ENCODE data around the gene FMN1.

FMN1 gene

DNA sequence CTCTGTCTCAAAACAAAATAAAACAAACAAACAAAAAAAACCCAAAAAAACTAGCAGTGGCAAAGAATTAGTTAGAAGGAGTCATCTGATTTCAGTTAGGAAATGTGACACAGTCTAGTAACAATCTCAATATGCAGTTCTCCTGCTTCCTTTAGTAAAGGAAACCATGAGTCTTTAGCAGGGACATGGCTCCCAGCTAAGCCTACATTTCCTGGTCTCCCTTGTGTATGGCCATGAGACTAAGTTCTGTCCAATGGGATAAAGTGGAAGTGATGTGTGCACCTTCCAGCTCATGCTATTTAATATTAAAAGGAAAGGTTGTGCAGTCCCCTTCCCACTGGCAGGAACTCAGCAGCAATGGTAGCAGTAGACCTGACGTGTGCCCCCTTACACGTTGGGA lies 402.1 kb downstream of the FMN1 start:
- no peak for DNase-seq (ENCODE audit: low read depth in 2 of 3, low spot score in 1 of 3)

GRCh38 chr15:32790352-32790999 lies 404.0 kb downstream of the FMN1 start:
- no peak for DNase-seq (ENCODE audit: low read depth in 2 of 3, low spot score in 1 of 3)

GRCh38 chr15:32787949-32788348 lies 406.6 kb downstream of the FMN1 start:
- DNase-seq (ENCODE audit: low read depth in 2 of 3, low spot score in 1 of 3), result no peak

DNA sequence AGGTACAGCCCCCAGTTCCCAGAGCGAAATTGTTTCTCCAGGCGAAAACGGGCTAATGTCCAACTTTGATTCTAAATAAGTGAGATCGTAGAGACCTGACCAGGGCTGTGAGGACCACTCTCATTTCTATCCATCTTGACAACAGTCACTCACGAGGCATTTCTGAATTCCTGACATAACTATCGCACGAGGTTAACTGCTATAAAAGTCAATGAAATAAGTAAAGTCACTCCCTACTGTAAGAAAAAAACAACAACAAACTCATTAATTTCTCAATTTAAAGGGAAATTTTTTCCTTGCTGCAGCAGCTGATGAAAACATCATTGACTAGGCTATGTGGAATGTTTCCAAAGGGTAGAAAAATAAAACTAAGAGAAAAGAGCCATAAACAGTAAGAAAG lies 407.6 kb downstream of the FMN1 start:
- DNase-seq (ENCODE audit: low read depth in 2 of 3, low spot score in 1 of 3), result no peak

DNA sequence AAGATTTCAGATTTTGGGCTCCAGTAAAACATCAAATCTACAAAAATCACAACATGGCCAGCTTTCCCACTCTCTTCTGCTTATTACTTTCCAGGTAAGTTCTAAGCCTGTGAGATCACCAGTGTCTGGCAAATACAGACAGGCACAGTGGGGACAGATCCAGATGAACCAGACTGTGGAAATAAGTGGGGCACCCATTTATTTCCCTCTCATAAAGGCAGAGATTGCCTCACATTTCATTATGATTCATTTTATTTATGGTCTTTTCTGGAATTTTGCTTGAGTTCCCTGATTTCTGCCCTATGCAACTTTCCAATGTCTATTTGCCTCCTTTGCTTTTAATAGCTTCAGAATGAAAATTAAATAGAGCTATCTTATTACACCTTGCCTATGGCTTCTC lies 409.9 kb downstream of the FMN1 start:
- DNase-seq (ENCODE audit: low read depth in 2 of 3, low spot score in 1 of 3), result no peak

DNA sequence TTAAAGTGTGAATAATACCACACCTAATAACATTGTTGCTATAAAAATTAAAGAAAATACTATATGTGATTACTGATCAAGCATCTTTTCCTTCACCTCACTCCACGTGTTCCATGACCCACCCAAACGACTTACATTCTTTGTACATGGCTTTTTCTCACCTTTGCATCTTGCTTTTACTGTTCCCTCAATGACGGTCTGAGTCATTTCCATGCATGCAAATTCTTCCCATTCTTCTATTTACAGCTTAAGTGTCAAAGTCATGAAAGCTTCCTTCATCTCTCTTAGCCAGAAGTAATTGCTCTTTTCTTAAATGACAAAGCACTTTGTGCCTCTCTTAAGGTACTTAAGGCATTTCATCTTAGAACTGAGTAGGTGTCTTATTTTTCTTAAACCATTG lies 412.7 kb downstream of the FMN1 start:
- DNase-seq (ENCODE audit: low read depth in 2 of 3, low spot score in 1 of 3), result no peak

DNA sequence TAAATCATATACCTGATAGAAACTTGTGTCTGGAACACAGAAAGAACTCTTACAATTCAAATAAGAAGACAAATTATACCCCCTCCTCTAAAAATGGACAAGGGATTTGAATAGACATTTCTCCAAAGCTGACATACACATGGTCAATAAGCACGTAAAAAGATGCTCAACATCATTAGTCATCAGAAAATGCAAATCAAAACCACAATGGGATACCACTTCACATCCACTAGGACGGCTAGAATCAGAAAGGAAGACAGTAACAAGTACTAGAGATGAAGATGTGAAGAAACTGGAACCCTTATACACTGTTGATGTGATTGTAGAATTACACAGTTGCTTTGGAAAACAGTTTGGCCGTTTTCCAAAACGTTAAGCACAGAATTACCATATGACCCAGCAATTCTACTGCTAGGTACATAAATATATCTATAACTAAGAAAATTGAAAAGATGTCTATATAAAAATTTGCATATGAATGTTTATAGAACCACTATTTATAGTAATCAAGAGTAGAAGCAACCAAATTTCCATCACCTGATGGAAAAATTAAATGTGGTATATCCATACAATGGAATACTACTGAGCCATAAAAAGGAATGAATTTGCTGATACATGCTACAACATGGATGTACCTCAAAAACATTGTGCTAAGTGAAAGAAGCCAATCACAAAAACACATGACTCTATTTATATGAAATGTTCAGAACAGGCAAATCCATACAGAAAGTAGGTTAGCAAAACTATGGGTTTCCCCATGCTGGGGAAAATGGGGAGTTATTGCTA lies 415.9 kb downstream of the FMN1 start:
- DNase-seq (ENCODE audit: low read depth in 2 of 3, low spot score in 1 of 3), result no peak

- DNase-seq (ENCODE audit: low read depth in 2 of 3, low spot score in 1 of 3), result no peak
These were observed 419.4 kb downstream of the FMN1 start for GRCh38 chr15:32775103-32775502.

DNA sequence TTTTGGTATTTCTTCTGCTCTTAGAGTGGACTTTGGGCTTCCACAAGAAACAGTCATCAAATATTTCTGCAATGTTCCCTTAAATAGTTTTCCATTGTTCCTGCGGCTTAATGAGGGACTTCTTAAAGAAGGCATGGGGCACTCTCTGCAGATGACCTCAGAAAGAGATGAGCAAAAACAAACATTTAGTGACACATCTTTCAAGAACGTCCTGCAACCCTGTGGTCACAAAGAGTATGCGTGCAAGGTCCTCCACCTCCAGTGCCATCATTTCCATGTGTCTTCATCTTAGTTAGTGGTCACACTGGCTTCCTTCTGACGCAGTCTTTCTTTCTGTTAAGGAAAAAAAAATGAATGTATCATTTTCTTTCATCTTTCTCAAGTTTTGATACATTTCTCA lies 420.5 kb downstream of the FMN1 start:
- no peak for DNase-seq (ENCODE audit: low read depth in 2 of 3, low spot score in 1 of 3)

DNA sequence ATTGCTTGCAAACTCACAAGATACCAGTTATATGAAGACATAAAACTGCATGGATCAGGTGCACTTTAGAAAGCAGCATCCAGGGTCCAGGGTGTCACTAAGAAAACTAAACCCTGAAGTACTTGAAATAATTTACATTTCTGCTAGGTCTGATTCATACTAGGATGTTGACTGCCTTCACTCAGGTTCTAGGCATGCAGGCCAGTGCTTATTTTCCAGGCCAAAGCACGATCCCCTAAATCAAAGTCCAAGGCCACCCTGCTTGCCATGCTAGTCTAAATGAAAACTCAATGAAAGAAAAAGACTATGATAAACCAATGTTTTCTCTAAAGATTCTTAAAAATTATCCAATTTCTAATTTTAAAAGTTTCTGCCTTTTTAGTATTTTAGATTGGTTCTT lies 427.3 kb downstream of the FMN1 start:
- no peak for DNase-seq (ENCODE audit: low read depth in 2 of 3, low spot score in 1 of 3)

DNA sequence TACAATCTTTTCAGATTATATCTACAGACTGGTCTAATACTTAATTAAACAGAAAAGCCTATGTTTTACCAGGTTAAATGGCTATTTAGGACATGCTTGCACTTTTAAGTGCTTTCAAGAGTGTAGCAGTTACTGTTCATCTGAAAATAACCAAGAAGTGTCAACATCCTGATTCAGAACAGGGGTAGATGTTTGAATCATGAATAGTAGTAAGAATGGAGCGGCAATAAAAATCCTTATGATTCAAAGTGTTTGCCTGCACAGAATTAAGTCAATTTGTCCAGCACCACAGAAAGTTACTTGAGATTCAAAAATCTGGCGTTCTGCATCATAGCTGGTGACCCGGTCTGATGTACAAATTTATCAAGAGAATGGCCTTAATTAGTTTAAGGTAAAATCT lies 428.4 kb downstream of the FMN1 start:
- DNase-seq (ENCODE audit: low read depth in 2 of 3, low spot score in 1 of 3), result no peak

DNA sequence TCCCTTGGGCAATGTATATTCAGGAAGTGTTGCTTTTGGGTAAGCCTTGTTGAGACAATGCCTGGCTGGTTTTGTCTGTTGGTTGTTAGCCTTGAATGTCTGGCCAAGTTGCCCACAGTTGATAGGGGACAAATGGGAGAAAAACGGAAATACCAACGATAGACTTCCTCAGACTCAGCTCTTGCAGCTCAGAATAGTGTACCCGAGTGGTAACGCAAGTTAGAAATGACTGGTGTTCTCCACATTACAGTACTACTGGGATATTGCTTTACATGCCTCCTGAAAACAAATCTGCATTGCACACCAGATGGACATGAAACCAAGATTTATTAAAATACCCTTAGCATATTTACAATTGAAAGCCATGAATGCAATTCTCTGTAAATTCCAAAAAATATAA lies 429.3 kb downstream of the FMN1 start:
- DNase-seq (ENCODE audit: low read depth in 2 of 3, low spot score in 1 of 3), result no peak

DNA sequence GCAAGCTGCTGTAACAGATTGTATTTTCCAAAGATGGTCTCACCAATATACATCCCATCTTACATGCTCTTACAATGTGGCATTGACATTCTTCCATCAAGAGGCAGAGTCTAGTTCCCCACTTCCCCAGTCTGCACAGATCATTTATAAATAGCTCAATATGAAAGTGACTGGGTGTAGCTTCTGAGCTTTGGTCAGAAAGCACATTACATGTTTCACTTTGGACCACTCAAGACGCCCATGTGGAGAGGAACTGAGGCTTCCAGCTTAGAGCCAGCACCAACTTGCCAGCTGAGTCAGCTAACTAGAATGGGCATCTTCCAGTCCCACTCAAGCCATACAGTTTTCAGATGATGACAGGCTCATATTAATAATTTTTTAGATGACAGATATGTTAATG lies 431.2 kb downstream of the FMN1 start:
- no peak for DNase-seq (ENCODE audit: low read depth in 2 of 3, low spot score in 1 of 3)

- no peak for DNase-seq (ENCODE audit: low read depth in 2 of 3, low spot score in 1 of 3)
These were observed 437.1 kb downstream of the FMN1 start for GRCh38 chr15:32757426-32757825.

- DNase-seq (ENCODE audit: low read depth in 2 of 3, low spot score in 1 of 3), result no peak
These were observed 443.5 kb downstream of the FMN1 start for GRCh38 chr15:32750979-32751378.

DNA sequence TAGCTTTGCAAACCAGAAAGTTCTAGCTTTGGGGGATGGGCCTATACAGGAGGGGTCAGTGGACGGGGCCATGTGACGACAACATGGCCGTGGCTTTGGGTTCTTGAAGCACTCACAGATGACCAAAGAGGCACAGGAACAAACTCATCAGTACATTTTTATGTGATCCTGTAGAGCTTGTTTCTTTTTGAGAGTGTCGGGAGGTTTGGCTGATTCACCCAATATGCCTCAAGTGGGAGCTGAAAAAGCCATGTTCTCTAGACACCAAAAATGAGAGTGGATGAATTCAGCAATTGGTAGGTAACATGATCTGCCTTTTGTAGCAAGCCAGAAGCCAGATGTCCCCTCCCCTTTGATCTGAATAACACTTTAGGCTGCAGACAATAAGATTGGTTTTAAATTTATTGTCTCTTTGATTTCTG lies 446.6 kb downstream of the FMN1 start:
- DNase-seq (ENCODE audit: low read depth in 2 of 3, low spot score in 1 of 3), result no peak

DNA sequence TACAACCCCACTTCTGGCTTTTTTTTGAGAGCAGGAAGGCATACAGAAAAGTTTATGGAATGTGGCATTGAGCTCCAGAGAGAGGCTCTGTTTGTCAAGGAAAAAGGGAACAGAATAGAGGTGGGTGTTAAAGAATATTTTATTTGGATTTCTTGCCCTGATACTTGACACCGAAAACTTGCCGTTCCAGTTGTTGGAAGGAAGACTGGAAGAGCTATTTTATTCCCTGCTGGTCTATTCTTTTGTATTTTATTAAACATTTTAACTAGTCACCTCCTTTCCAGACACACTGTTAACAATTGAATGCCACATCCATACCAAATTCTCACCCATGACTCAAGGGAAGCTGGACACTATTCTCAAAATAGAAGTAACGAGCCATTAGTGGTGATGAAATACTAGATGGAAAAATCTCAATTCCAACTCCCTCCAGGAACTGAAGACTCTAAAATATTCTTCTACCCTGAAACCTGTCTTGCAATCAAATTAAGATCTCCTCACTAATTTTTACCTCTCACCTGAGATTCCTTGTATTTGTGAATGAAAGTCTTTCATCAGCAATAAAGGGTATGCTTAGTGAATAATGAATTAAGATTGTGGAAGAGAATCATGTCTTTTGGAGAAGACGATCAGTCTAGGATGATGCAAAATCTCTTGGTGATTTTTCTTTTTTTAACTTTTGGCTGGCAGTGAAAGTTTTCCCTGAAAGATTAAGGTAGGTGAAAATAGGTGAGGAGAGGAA lies 448.2 kb downstream of the FMN1 start:
- DNase-seq (ENCODE audit: low read depth in 2 of 3, low spot score in 1 of 3), result no peak

- no peak for DNase-seq (ENCODE audit: low read depth in 2 of 3, low spot score in 1 of 3)
These were observed 450.9 kb downstream of the FMN1 start for GRCh38 chr15:32743411-32744140.

DNA sequence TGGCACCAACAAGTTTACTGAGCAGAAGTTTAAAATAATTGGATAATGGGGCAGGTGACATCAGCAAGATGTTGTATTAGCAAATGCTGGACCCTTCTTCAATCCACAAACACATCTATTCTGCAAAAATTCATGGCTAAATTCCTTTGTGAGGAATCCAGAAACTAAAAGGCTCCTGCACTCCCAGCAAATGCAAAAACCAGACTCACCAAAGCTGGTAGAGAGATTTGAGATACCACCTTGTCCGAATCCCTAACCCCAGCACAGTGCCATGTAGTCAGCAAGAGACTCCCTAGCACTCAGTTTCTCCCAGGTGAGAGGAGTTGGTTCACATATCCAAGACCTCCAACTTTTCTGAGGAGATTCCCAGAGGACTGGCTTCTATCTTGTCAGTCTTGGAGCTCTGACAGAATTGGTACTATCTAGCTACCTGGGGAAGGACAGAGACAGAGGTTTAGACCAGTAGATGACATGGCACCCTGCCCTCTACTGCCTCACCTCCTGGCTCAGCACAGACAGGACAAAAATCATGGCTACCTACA lies 454.9 kb downstream of the FMN1 start:
- no peak for DNase-seq (ENCODE audit: low read depth in 2 of 3, low spot score in 1 of 3)

- no peak for DNase-seq (ENCODE audit: low read depth in 2 of 3, low spot score in 1 of 3)
These were observed 455.8 kb downstream of the FMN1 start for GRCh38 chr15:32738666-32739065.

- DNase-seq (ENCODE audit: low read depth in 2 of 3, low spot score in 1 of 3), result no peak
These were observed 457.2 kb downstream of the FMN1 start for GRCh38 chr15:32737304-32737703.

All from stimulated activated CD4-positive, alpha-beta T cell treated with anti-CD3 and anti-CD28 coated beads, Interleukin-12 subunit alpha, Interleukin-12 subunit beta, amount 100 ng/mL, for 48 hours (primary cell).